A549 (cell line): Measurements from ENCODE around the gene APLP2.

Source experiments
- EP300 ChIP-seq, 2 experiments: fragments of >200 bp; sonication (Bioruptor Twin); formaldehyde crosslinking; IDR thresholded peaks; 2 replicates in 1 of 2; 3 replicates in 1 of 2; pipeline ENCODE4 v1.6.1; 2016 to 2017
- JUNB ChIP-seq: fragments of >200 bp; sonication (Bioruptor Twin); formaldehyde crosslinking; IDR thresholded peaks from 2 replicates; pipeline ENCODE4 v1.6.1; 2016
- KDM1A ChIP-seq: fragments of 200-600 bp; sonication (generic); IDR thresholded peaks from 2 replicates; pipeline ENCODE4 v1.6.1; 2016; ENCODE audit warnings: low read depth, mild to moderate bottlenecking
- MAZ ChIP-seq: fragments of 150-350 bp; IDR thresholded peaks from 2 replicates; pipeline ENCODE4 v1.6.1; 2014; ENCODE audit warnings: antibody characterized with exemption, low read depth, low read length, borderline replicate concordance
- POLR2A ChIP-seq: IDR thresholded peaks from 2 replicates; pipeline ENCODE4 v1.6.1; 2012; ENCODE audit warnings: mild to moderate bottlenecking, low read length
- RAD21 ChIP-seq, 2 experiments: fragments of >200 bp in 1 of 2; sonication (Bioruptor Twin) in 1 of 2; formaldehyde crosslinking in 1 of 2; IDR thresholded peaks in 1 of 2; conservative IDR thresholded peaks in 1 of 2; 2 replicates in 1 of 2; 3 replicates in 1 of 2; pipeline ENCODE4 v1.6.1; 2012 to 2018; ENCODE audit warnings: inconsistent platforms in 1 of 2
- TF ChIP-seq, protein P1 (sequence below): fragments of >200 bp; sonication (Bioruptor Twin); formaldehyde crosslinking; IDR thresholded peaks from 3 replicates; pipeline ENCODE4 v1.5.1; 2016
- TF ChIP-seq, protein P2 (sequence below): fragments of 200-600 bp; sonication (generic); IDR thresholded peaks from 2 replicates; pipeline ENCODE4 v1.6.1; 2016; ENCODE audit warnings: antibody characterized with exemption, mild to moderate bottlenecking, moderate library complexity
- TF ChIP-seq, protein P3 (sequence below): fragments of 250-450 bp; sonication (Bioruptor Pico); IDR thresholded peaks from 2 replicates; pipeline ENCODE4 v1.5.0; 2020; ENCODE audit warnings: low read depth, mild to moderate bottlenecking, moderate library complexity
- TF ChIP-seq, protein P4 (sequence below): IDR thresholded peaks from 2 replicates; pipeline ENCODE4 v1.6.1; 2012

DNA sequence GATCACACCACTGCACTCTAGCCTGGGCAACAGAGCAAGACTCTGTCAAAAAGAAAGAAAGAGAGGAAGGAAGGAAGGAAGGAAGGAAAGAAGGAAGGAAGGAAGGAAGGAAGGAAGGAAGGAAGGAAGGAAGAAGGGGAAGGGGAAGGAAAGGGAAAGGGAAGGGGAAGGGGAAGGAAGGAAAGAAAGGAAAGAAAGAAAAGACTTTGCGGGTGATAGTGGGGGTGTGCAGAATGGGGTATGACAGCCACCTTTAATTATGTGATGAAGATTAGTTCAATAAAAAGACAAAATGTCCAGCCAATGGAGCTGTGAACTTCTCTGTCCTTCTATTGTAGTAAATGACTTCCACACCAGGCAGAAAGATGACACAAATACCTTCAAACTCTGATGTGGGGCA, 8.7 kb upstream of the APLP2 start:
- TF ChIP-seq EP300 (IDR thresholded peaks at IDR 0.05) (no peak), RAD21 (conservative IDR thresholded peaks at IDR 0.05 in 1 of 2, IDR thresholded peaks at IDR 0.05 in 1 of 2) (no peak), MAZ (no peak), JUNB (no peak), KDM1A (no peak), POLR2A (no peak)
- TF ChIP-seq, protein P1, sequence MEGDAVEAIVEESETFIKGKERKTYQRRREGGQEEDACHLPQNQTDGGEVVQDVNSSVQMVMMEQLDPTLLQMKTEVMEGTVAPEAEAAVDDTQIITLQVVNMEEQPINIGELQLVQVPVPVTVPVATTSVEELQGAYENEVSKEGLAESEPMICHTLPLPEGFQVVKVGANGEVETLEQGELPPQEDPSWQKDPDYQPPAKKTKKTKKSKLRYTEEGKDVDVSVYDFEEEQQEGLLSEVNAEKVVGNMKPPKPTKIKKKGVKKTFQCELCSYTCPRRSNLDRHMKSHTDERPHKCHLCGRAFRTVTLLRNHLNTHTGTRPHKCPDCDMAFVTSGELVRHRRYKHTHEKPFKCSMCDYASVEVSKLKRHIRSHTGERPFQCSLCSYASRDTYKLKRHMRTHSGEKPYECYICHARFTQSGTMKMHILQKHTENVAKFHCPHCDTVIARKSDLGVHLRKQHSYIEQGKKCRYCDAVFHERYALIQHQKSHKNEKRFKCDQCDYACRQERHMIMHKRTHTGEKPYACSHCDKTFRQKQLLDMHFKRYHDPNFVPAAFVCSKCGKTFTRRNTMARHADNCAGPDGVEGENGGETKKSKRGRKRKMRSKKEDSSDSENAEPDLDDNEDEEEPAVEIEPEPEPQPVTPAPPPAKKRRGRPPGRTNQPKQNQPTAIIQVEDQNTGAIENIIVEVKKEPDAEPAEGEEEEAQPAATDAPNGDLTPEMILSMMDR = no peak
- TF ChIP-seq, protein P2, sequence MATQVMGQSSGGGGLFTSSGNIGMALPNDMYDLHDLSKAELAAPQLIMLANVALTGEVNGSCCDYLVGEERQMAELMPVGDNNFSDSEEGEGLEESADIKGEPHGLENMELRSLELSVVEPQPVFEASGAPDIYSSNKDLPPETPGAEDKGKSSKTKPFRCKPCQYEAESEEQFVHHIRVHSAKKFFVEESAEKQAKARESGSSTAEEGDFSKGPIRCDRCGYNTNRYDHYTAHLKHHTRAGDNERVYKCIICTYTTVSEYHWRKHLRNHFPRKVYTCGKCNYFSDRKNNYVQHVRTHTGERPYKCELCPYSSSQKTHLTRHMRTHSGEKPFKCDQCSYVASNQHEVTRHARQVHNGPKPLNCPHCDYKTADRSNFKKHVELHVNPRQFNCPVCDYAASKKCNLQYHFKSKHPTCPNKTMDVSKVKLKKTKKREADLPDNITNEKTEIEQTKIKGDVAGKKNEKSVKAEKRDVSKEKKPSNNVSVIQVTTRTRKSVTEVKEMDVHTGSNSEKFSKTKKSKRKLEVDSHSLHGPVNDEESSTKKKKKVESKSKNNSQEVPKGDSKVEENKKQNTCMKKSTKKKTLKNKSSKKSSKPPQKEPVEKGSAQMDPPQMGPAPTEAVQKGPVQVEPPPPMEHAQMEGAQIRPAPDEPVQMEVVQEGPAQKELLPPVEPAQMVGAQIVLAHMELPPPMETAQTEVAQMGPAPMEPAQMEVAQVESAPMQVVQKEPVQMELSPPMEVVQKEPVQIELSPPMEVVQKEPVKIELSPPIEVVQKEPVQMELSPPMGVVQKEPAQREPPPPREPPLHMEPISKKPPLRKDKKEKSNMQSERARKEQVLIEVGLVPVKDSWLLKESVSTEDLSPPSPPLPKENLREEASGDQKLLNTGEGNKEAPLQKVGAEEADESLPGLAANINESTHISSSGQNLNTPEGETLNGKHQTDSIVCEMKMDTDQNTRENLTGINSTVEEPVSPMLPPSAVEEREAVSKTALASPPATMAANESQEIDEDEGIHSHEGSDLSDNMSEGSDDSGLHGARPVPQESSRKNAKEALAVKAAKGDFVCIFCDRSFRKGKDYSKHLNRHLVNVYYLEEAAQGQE = no peak
- TF ChIP-seq, protein P3, sequence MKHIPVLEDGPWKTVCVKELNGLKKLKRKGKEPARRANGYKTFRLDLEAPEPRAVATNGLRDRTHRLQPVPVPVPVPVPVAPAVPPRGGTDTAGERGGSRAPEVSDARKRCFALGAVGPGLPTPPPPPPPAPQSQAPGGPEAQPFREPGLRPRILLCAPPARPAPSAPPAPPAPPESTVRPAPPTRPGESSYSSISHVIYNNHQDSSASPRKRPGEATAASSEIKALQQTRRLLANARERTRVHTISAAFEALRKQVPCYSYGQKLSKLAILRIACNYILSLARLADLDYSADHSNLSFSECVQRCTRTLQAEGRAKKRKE (CRISPR knock-in tag) = no peak
- TF ChIP-seq, protein P4, sequence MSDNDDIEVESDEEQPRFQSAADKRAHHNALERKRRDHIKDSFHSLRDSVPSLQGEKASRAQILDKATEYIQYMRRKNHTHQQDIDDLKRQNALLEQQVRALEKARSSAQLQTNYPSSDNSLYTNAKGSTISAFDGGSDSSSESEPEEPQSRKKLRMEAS = no peak
